Osteoblast (primary cell): ENCODE data around the gene ZBTB44. TPM values are rescaled to one million over a fixed set of nuclear protein-coding genes. Genes with fewer than 3 reads are reported as not detected.

Source experiments
- DNase-seq: peaks from one replicate; pipeline ENCODE4 v3.0.0; 2011; ENCODE audit warnings: low spot score, mixed read lengths; ENCODE audit not compliant: insufficient read length; ENCODE audit errors: missing footprints
- H2AFZ ChIP-seq: 2 replicates; pipeline ENCODE4 v1.6.0; 2011; ENCODE audit warnings: mild to moderate bottlenecking, low read length
- H3K27ac ChIP-seq: 2 replicates; pipeline ENCODE4 v1.5.1; 2011; ENCODE audit warnings: mild to moderate bottlenecking, low read depth, low read length, moderate library complexity
- H3K27me3 ChIP-seq: 2 replicates; pipeline ENCODE4 v1.6.0; 2012; ENCODE audit warnings: mild to moderate bottlenecking, control low read depth, inconsistent platforms, low read length, moderate library complexity; ENCODE audit not compliant: insufficient read depth
- H3K36me3 ChIP-seq: 2 replicates; pipeline ENCODE4 v1.5.1; 2011; ENCODE audit warnings: mild to moderate bottlenecking, low read length, control low read depth, moderate library complexity; ENCODE audit not compliant: insufficient read depth
- H3K4me1 ChIP-seq: 2 replicates; pipeline ENCODE4 v1.5.1; 2011; ENCODE audit warnings: mild to moderate bottlenecking, low read length, control low read depth, moderate library complexity; ENCODE audit not compliant: insufficient read depth
- H3K4me2 ChIP-seq: 2 replicates; pipeline ENCODE4 v1.6.0; 2011; ENCODE audit warnings: mild to moderate bottlenecking, low read length; ENCODE audit not compliant: insufficient read depth
- H3K4me3 ChIP-seq: fragments of 200-600 bp; sonication (generic); 3 replicates; pipeline ENCODE4 v1.5.1; 2012; ENCODE audit warnings: mild to moderate bottlenecking, low read length, inconsistent platforms; ENCODE audit not compliant: insufficient read depth
- H3K79me2 ChIP-seq: 2 replicates; pipeline ENCODE4 v1.6.0; 2012; ENCODE audit warnings: mild to moderate bottlenecking, low read length, control low read depth, inconsistent platforms; ENCODE audit not compliant: insufficient read depth
- H3K9me3 ChIP-seq: 2 replicates; pipeline ENCODE4 v1.5.1; 2011; ENCODE audit warnings: low read depth, low read length, control low read depth
- H4K20me1 ChIP-seq: 2 replicates; pipeline ENCODE4 v1.6.0; 2012; ENCODE audit warnings: mild to moderate bottlenecking, low read length, control low read depth; ENCODE audit not compliant: insufficient read depth
- CTCF ChIP-seq: IDR thresholded peaks from 2 replicates; pipeline ENCODE4 v1.5.1; 2011; ENCODE audit warnings: mild to moderate bottlenecking, low read depth, low read length, moderate library complexity; ENCODE audit errors: extremely low read depth
- total RNA-seq: library from RNA; depleted of rRNA; stranded (reverse); fragments of >200 nt; gene quantifications from 2 replicates; pipeline ENCODE4 v1.2.3, GENCODE V29; 2012

Gene ZBTB44
- total RNA-seq, 1 donor, result 50.3 TPM

DNA sequence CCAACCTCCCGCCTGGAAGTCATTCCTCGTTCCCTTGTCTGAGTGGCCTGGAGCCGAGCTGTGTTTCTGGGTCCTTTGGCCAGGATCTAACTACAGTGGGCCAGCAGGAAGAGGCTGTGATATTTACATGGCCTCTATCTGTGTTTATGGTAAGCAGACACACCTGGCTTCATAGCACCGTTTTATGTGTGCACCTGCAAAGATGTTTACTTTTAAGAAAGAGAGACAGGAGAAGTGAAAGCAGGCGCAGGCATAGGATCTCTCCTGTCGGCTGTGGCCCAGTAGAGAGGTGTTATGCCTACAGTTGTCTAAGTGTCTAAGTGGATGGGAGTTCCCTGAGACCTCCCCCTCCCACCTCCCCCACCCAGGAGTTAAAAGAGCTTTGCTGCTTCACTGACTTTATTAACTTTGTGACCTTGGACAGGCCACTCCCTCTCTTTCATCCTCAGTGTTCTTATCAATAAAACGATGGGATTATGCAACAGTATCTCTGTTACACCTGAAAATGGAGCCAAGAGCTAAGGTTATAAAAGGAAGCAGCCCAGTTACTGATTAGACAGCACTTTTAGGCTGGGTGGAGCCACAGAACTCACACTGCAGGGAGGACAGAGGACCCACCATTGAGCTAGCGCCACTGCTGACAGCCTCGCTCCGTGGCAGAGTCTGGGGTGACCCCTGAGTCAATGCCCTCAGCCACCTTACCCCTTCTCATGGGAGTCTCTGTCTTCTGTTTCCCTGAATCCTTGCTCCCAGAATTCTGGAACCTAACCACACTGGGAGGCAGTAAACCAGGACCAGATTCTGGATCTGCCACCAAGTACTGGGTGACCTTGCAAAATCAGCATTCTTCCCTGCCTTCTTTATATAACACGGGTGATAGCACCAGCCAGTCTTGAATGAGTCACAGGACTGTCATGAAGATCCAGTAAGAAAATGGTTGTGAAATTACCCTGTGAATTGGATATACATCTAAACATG is 133.1 kb downstream of the ZBTB44 start:
- no peak for TF ChIP-seq CTCF
- Histone ChIP-seq H3K79me2 (no peaks in the 10 kb centered on the region), H3K9me3 (no peaks in the 10 kb centered on the region), H3K4me1 (peaks cover 10% of the 10 kb centered on the region), H3K4me2 (no peak overlapping the region), H3K27ac (no peak overlapping the region), H3K27me3 (peaks cover 24% of the 10 kb centered on the region), H3K4me3 (no peak overlapping the region), H4K20me1 (no peaks in the 10 kb centered on the region), H2AFZ (no peak overlapping the region), H3K36me3 (no peaks in the 10 kb centered on the region)
- DNase-seq, result peak; percentile 92

- H3K36me3 ChIP-seq, result no peaks in the 10 kb centered on the region
- H4K20me1 ChIP-seq, result no peaks in the 10 kb centered on the region
- no peak for TF ChIP-seq CTCF
- H3K9me3 ChIP-seq, result no peaks in the 10 kb centered on the region
- no peak overlapping the region for H2AFZ ChIP-seq
- H3K4me3 ChIP-seq, result no peak overlapping the region
- H3K27me3 ChIP-seq, result peaks cover 25% of the 10 kb centered on the region
- DNase-seq, result peak; percentile 60
- H3K4me1 ChIP-seq, result peaks cover 10% of the 10 kb centered on the region
- H3K79me2 ChIP-seq, result no peaks in the 10 kb centered on the region
- H3K27ac ChIP-seq, result no peak overlapping the region
- H3K4me2 ChIP-seq, result no peak overlapping the region
Measured at GRCh38 chr11:130180896-130181294, 133.8 kb downstream of the ZBTB44 start.

DNA sequence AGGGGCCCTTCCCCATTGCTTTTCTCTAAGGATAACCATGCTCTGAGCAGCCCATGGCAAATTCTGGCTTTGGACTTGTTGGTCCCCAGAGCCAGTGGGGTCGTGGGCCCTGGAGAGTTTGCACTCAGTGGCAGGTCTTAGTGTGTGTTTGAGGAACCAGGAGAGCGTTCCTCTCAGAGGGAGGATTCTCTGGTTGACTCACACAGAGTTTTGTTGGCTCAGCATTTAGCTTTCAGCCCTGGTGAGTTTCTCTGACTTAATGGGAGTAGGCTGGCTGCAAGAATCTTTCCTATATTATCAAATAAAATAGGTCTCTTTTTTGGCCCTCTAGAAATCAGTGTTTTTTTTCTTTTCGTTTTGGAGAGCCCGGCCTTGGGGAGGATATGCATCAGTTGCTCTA is 134.2 kb downstream of the ZBTB44 start:
- Histone ChIP-seq H3K36me3 (no peaks in the 10 kb centered on the region), H2AFZ (no peak overlapping the region), H3K4me1 (peaks cover 10% of the 10 kb centered on the region), H3K27me3 (peaks cover 27% of the 10 kb centered on the region), H3K4me3 (no peak overlapping the region), H3K4me2 (no peak overlapping the region), H3K27ac (no peak overlapping the region), H3K9me3 (no peaks in the 10 kb centered on the region), H3K79me2 (no peaks in the 10 kb centered on the region), H4K20me1 (no peaks in the 10 kb centered on the region)
- no peak for TF ChIP-seq CTCF
- DNase-seq, result peak; percentile 88
